Measurements from ENCODE around the gene FEV. TPM values are rescaled to one million over a fixed set of nuclear protein-coding genes. Genes with fewer than 3 reads are reported as not detected.

FEV gene
- total RNA-seq, 1 donor from 2014 or later, result not detected

GRCh38 chr2:219016721-219017120 is 31.7 kb upstream of the FEV start:
- H3K27me3 ChIP-seq, result no peaks in the 10 kb centered on the region
- no peak overlapping the region for H3K27ac ChIP-seq
- DNase-seq (no peak), ATAC-seq (no peak)
- no peak overlapping the region for H3K4me3 ChIP-seq
- no peak for TF ChIP-seq CTCF (IDR thresholded peaks at IDR 0.05)
- intact Hi-C loops (cut with DNase I), result no loop called here
- H3K4me1 ChIP-seq, result no peaks in the 10 kb centered on the region
- H3K36me3 ChIP-seq, result no peaks in the 10 kb centered on the region
- H3K9me3 ChIP-seq, result no peaks in the 10 kb centered on the region

- no peak for ATAC-seq
These were observed 25.9 kb upstream of the FEV start for GRCh38 chr2:219010873-219011272.

GRCh38 chr2:219010162-219010756 is 25.3 kb upstream of the FEV start:
- Histone ChIP-seq H3K36me3 (no peaks in the 10 kb centered on the region), H3K9me3 (no peaks in the 10 kb centered on the region), H3K27me3 (peaks cover 13% of the 10 kb centered on the region), H3K27ac (no peak overlapping the region), H3K4me3 (no peak overlapping the region), H3K4me1 (no peaks in the 10 kb centered on the region)
- TF ChIP-seq CTCF (IDR thresholded peaks at IDR 0.05), result peak; percentile 19
- intact Hi-C loops (cut with DNase I), result no loop called here
- DNase-seq, result no peak
- peak; percentile 60 for ATAC-seq

More at GRCh38 chr2:219010873-219011272, 25.9 kb upstream of the FEV start:
- H3K4me1 ChIP-seq, result no peaks in the 10 kb centered on the region
- intact Hi-C loops (cut with DNase I), result no loop called here
- H3K27ac ChIP-seq, result no peak overlapping the region
- no peak for DNase-seq
- H3K27me3 ChIP-seq, result peaks cover 7% of the 10 kb centered on the region
- no peak for TF ChIP-seq CTCF (IDR thresholded peaks at IDR 0.05)
- no peak overlapping the region for H3K4me3 ChIP-seq
- no peaks in the 10 kb centered on the region for H3K9me3 ChIP-seq
- no peaks in the 10 kb centered on the region for H3K36me3 ChIP-seq

- intact Hi-C loops (cut with DNase I), result no loop called here
- Histone ChIP-seq H3K27me3 (peaks cover 22% of the 10 kb centered on the region), H3K27ac (no peak overlapping the region), H3K36me3 (no peaks in the 10 kb centered on the region), H3K9me3 (no peaks in the 10 kb centered on the region), H3K4me1 (no peaks in the 10 kb centered on the region), H3K4me3 (no peak overlapping the region)
- no peak for TF ChIP-seq CTCF (IDR thresholded peaks at IDR 0.05)
- DNase-seq (no peak), ATAC-seq (no peak)
These were observed 24.3 kb upstream of the FEV start for GRCh38 chr2:219009294-219009693.

GRCh38 chr2:219003979-219004378 is 19.0 kb upstream of the FEV start:
- intact Hi-C loops (cut with DNase I), result no loop called here
- no peaks in the 10 kb centered on the region for H3K9me3 ChIP-seq
- H3K36me3 ChIP-seq, result no peaks in the 10 kb centered on the region
- no peak overlapping the region for H3K27ac ChIP-seq
- peaks cover 17% of the 10 kb centered on the region for H3K4me1 ChIP-seq
- no peak for TF ChIP-seq CTCF (IDR thresholded peaks at IDR 0.05)
- H3K27me3 ChIP-seq, result peaks cover 72% of the 10 kb centered on the region
- no peak overlapping the region for H3K4me3 ChIP-seq
- no peak for DNase-seq
- no peak for ATAC-seq

- intact Hi-C loops (cut with DNase I), result no loop called here
- Histone ChIP-seq H3K4me1 (peaks cover 17% of the 10 kb centered on the region), H3K9me3 (no peaks in the 10 kb centered on the region), H3K4me3 (peak overlapping the region; percentile 40), H3K27ac (no peak overlapping the region), H3K27me3 (peaks cover 72% of the 10 kb centered on the region), H3K36me3 (no peaks in the 10 kb centered on the region)
- DNase-seq, result no peak
- no peak for ATAC-seq
- TF ChIP-seq CTCF (IDR thresholded peaks at IDR 0.05), result peak; percentile 47
These were observed 18.3 kb upstream of the FEV start for GRCh38 chr2:219003267-219003634.

Measured in upper lobe of right lung (tissue), 1 donor.